Ramos (cell line): Measurements from ENCODE around the gene HDAC10.

Experiments
- in situ Hi-C: fragments of 300-500 bp; cut with MboI; formaldehyde crosslinking; loops from one replicate; pipeline ENCODE4 v1.14.3; 2022; ENCODE audit warnings: low sequenced_read_pairs; ENCODE audit not compliant: unreplicated experiment

The HDAC10 gene

DNA sequence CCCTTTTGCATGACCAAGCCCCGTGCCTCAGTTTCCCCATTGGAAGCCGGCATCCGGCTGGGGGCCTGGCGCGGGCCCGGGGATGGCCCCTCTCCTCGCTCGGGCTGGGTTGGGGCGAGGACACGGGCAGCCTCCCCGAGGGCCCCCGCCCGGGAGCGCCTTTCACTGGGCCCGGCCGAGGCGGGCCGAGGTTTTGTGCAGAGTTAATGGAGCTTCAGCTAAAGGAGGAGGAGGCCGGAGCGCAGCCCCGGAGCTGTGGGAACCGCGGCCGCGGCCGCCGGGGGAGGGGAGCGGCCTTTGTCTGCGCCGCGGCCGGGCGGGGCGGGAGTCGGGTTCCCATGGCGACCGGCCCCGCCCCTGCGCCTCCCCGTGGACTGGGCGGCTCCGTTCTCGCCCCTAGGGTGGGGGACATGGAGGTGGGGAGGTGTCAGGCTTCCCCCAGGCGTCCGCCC, 20.5 kb upstream of the HDAC10 start:
- in situ Hi-C loops = no loop called here

DNA sequence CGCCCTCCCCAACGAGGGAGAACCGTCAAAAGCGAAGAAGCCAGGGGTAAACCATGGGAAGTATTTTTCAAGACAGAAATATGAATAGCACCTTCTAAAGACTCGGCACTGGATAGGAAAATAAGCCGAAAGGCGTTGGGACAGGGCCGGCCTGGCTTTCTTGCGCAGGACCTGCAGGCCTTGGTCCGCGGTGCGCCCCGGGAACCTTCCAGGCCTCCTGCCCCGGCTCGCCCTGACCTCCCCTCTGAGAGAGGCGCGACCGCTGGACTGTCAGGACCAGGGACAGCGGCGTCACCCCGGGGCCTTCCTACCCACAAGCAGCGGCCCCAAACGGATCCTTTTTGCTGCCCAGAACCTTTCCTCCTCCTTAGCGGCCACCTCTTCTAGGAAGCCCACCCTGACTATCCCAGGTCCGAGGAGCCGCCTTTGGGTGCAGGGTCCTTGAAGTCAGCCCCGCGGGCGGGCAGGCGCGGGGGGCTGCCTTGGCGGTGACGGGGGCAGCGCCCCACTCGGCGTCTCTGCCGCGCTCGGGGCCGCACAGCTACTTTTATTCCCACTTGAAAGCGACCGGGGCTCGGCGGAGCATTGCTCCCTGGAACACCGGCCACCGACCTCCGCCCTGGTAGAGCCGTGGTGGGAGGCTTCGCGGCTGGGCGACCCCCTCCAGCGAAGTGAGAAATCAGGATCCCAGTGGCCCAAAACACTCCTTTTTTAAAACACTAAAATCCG, 19.8 kb upstream of the HDAC10 start:
- in situ Hi-C loops = no loop called here

DNA sequence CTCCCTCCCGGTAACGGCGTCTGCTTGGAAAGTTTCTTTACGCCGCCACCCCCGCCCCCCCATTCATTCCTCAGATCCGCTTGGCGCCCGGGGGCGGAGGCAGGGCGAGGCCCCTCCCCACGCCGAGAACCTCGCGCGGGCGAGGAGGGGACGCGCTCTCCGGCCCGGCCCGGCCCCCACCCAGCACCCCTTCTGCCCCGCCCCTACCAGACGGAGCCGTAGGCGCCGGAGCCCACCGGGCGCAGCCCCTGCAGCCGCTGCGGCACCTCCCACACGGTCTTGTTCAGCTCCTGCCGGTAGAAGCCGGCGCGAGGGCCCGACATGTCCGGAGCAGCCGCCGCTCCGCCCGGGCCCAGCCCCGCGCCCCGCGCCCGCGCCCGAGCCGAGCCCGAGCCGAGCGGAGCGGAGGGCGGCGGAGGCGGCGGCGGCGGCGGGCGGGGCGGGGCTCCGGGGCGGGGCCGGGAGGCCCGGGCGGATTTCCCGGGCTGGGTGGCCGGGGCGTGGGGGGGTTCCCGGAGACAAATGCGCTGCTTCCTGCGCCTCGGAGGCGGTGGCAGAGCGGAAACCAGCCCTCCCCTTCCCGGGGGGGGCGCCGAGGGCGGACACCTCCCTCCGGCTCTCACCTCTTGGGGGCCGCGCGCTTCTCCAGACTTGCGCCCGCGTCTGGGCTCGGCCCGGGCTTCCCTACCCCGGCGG, 19.1 kb upstream of the HDAC10 start, which contains the start of gene MAPK11:
Gene MAPK11 (minus strand): TSS at position 411 of the 696 bp plus-strand sequence. CDS start 88 bp downstream, at position 323.
- in situ Hi-C loops = no loop called here

GRCh38 chr22:50269573-50269969, 18.5 kb upstream of the HDAC10 start:
- in situ Hi-C loops = no loop called here

GRCh38 chr22:50268655-50269113, 17.6 kb upstream of the HDAC10 start:
- in situ Hi-C loops = no loop called here

DNA sequence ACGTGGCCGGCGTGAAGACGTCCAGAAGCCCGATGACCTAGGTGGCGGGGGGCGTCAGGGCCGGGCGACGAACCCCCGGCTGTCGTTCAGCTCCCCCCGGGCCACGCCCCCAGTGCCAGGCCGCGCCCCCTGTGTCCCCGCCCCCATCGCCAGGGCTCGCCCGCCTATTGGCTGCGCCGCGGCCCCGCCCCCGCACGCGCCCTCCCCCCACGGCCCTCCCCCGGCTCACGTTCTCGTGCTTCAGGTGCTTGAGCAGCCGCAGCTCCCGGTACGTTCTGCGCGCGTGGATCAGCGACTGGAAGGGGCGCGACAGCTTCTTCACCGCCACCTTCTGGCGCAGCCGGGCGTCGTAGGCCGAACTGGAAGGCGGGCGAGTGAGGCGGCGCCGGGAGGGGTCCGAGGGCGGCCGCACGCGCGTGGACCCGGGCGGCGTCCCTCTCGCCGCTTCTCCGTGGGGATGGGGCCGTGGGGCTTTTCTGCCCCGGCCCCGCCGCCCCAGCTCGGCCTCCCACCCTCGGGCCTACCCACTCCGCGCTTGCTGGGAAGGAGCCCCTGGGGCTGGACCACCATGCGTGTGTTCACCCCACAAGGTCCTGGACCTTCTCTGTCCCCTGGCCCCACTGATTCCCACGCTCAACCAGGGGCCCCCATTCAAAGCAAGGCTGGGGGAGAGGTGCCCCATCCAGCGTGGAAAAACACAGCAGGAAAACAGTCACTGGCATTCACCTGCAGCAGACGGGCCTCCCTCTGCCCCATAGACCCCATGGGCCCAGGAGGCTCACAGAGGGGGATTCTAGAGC, 16.7 kb upstream of the HDAC10 start:
- in situ Hi-C loops = no loop called here

- in situ Hi-C loops = no loop called here
Observed at GRCh38 chr22:50266994-50267393, 15.9 kb upstream of the HDAC10 start.

GRCh38 chr22:50264946-50265669, 14.0 kb upstream of the HDAC10 start:
- in situ Hi-C loops = no loop called here

DNA sequence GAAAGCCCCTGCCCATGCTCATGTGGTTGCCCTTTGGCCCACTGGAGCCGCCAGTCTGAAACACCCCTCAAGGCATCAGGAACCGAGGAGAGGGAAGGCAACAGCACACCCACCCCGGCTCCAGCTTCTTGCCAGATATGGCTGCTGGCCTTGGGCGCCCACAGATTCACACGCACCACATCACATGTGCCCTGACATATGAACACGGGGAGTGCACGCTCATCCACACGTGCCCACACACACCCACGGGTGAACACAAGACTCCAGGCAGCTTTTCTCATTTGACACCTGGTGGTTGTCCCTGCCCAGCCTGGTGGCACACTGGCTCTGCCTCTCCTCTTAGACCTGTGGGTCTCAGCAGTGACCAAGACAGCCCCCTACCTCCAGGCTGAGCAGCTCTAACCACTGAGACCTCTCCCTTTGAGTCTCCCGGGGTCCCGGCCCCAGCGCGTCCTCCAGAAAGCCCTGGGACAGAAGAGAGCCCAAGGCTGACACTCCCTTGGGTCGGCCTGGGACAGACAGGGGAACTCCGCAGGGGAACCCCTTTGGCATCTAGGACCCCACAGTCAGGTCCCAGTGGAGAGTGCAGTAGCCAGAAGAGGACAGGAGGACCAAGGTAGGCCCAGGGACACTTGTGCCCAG, 13.2 kb upstream of the HDAC10 start:
- in situ Hi-C loops = no loop called here

- in situ Hi-C loops = no loop called here
Observed at GRCh38 chr22:50262973-50263617, 12.0 kb upstream of the HDAC10 start.

GRCh38 chr22:50262460-50262911, 11.4 kb upstream of the HDAC10 start:
- in situ Hi-C loops = no loop called here

GRCh38 chr22:50261615-50262459, 10.8 kb upstream of the HDAC10 start, which contains the start of gene MAPK12:
Gene MAPK12 (minus strand): TSS chr22:50261683. CDS start chr22:50261509, 174 bp downstream.
- in situ Hi-C loops = no loop called here

DNA sequence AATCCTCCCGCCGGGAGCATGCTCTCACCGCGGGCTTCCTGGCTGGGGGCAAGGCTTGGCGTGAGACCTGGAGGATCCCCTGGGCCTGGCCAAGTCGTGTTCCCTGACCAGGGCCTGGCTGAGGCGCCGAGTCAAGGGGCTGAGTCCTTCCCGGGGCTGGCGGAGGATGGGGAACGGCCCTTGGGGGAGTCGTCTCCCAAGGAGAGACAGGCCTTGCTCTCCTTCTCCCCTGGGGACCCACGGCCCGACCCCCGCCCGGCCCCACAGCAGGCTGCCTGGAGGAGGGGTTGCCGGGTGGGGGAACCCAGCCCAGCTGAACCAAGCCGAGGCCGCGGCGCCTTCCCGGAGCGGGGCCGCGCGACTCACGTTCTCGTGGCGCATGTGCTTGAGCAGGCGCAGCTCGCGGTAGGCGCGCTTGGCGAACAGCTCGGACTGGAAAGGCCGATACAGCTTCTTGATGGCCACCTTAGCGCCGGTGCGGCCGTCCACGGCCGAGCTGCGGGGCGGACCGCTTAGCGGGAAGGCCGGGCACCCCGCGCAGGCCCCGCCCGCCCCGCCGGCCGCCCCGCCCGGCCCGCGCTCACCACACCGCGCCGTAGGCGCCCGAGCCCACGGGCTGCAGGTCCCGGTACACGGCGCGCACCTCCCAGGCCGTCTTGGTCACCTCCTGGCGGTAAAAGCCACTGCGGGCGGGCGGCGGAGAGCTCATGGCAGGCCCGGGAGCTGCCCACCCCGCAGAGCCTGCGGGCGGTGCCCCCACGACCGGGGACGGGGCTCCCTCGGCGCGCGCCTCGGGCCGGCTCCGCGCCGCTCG, 9.9 kb upstream of the HDAC10 start:
- in situ Hi-C loops = no loop called here

DNA sequence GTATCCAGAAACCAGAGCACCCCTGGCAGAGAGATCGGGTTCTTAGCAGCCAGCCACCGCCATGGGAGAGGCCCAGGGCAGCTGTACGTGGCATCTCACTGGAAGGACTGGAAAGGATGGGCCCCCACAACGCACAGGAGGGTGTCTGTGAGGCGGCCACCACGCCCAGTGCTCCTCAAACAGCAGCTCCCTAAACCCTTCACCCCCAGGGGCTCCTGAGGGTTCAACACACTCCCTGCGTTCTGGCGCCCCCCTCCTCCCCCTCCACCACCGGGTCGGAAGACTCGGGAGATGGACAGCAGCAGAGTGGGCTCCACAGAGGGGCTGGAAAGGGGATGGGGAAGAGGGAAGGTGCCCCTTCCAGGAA, 9.4 kb upstream of the HDAC10 start:
- in situ Hi-C loops = no loop called here

DNA sequence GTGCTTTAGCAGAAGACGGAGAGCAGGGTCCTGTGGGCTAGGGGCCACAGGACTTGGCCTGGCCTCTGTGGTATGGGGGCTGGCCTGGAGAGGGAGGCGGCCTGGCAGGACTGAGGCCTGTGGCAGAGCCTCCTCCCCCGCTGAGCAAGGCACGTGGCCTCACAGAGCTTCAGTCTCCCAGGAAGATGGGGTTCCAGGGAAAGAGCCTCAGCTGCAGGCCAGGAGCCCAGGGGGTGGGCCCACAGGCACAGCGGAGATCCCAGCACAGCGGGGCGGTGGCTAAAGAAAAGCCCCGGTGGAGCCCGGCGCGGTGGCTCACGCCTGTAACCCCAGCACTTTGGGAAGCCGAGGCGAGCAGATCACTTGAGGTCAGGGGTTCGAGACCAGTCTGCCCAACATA, 8.2 kb upstream of the HDAC10 start:
- in situ Hi-C loops = no loop called here

DNA sequence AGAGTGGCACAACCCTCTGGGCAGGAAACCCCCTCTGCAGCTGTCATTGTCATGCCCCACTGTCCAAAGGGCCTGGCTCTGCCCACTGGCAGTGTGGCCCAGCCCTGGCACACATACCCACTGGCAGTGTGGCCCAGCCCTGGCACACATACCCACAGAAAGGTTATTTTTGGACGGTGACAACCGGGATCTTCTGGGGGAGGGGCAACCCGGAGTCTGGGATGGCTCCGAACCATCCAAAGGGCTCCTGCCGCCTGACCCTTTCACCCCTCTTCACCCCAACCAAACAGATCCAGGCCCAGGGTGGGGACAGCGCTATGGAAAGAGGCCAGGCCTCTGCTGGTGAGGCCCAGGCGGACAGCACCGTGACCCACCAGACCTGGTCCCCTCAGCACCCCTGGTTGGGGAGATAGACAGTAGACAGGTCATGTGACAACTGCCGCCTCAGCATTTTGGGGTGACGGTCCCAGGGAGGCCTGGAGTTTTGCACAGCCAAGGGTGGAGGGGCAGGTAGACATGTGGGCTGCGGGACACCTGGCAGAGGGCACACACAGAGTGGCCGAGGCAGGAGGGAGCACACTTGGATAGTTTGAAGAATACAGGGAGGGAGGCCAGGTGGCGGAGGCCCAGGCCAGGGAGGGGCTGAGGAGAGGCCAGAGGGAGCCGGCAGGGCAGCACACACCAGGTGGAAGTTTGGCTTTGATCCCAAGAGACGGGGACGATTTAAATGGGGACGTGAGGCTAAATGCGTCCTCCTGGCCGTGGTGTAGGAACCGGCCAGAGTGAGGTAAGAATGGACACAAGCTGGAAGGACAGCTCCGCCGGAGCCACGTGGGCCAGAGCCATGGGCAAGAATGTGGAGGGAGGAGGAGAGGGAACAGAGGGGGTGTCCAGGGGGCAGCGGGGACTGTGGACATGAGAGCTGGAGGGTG, 7.6 kb upstream of the HDAC10 start:
- in situ Hi-C loops = no loop called here
